NCI-H2081 (cell line): ENCODE data around the gene ARHGEF28.

Source experiments
- DNase-seq, 2 experiments: peaks; one replicate each; lab custom pipeline; 2025; lab: John Stamatoyannopoulos, UW

The ARHGEF28 gene

GRCh38 chr5:73856997-73857396, 231.0 kb downstream of the ARHGEF28 start:
- DNase-seq = no peak

DNA sequence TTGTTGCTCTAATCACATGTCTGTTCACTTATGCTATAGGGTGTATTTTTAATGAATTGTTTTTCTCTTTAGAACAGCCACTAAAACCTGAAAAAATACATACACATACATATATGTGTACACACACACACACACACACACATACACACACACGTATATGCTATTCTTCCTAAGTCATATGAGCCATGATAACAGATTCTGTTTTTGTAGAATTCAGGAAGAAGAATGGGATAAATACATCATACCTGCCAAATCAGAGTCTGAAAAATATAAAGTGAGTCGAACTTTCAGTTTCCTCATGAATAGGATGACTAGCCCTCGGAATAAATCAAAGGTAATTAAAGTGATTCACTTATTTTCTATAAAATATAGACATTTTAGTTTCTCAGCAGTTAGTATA, 231.4 kb downstream of the ARHGEF28 start:
- DNase-seq = no peak

DNA sequence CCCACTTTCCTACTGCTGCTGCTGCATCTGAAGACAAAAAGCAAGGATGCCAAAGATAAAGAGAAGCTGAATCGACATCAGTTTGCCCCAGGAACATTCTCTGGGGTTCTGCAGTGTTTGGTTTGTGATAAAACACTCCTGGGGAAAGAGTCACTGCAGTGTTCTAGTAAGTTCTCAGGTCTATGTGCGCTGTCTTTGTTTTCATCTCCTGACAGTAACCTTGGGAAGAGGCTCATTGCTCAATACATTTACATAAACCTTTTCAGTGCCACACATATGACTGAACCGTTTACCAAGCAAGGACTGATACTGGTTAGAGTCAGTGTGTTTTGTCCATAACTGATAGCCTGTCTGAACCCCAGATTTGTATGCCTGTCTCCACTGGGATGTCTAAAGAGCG, 232.1 kb downstream of the ARHGEF28 start:
- DNase-seq = no peak

DNA sequence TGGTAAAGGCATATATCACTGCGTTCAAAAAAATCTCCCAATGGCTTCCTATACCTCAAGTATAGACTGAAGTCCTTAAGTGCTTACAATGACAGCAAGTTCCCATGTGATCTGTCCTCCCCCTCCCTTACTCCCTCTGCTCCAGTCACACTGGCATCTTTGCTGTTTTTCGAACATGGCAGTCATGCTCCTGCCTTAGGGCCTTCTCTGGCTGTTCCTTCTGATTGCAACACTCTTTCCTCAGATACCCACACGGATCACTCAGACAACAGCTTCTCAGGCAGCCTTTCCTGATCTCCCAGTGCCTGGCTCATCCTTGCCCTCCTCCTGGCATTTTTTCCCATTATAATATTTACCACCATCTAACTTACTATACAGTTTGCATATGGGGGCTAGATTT, 232.8 kb downstream of the ARHGEF28 start:
- no peak for DNase-seq

- no peak for DNase-seq
Observed at GRCh38 chr5:73859696-73860095, 233.7 kb downstream of the ARHGEF28 start.

GRCh38 chr5:73861313-73861988, 235.5 kb downstream of the ARHGEF28 start:
- DNase-seq = no peak

- no peak for DNase-seq
Observed at GRCh38 chr5:73862796-73863195, 236.8 kb downstream of the ARHGEF28 start.

DNA sequence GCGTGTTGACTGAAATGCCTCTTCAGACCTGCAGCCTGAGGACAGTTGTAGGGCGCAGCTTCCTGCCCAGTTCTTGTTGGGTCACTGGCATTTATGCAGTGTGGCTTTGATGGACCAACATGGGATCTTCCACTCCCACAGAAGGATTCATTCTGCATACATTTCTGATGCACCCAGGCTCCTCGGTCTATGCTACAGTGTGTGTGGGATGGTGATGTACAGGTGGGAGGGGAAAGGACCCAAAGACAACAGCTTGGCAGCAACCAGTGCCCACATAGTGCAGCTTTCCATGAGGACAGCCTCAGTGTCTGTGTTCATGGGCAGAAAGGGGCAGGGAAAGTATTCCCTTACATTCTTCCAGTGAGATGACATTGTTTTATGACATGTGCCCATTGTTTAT, 237.9 kb downstream of the ARHGEF28 start:
- DNase-seq = no peak

- no peak for DNase-seq
Observed at GRCh38 chr5:73865315-73865714, 239.3 kb downstream of the ARHGEF28 start.

DNA sequence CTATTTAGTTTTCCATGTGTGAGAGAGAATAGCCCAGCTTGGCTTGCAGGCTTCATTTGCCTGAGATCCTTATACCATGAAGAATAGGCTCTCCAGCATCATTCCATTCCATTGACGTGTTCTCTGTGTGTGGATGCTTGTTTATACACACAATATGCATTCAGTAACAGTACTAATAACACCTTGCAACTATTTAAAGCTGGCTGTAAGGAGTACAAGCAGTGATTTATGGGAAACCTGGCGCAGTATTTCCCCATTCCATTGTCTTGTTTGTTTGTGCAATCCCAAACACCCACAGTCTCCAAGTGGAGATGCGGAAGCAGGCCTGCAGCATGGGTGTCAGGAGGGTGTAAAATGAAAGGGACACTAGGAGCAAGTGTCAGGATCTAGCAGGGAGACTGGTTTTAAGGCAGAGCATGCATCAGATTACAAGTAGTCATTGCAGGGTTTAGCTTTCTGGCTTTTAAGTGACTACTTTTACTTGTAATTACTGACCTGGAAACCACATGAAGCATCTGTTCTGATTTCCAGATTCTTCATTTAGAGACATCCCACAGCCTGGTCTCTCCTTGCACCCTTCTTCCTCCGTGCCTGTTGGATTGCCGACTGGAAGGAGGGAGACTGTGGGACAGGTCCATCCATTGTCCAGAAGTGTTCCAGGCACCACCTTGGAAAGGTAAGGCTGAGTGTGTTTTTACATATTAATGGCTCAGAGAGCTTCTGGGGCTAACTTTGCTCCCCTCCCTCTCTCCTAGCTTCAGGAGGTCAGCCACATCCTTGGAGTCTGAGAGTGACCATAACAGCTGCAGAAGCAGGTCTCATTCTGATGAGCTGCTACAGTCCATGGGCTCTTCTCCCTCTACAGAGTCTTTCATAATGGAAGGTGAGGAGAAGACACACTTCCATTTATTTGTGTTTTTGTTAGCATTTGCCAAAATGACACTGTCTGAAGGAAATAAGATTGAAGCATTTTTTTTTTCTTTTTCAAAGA, 241.6 kb downstream of the ARHGEF28 start:
- DNase-seq = peak; percentile 0 to 31

- no peak for DNase-seq
Observed at GRCh38 chr5:73883646-73884045, 257.6 kb downstream of the ARHGEF28 start.

DNA sequence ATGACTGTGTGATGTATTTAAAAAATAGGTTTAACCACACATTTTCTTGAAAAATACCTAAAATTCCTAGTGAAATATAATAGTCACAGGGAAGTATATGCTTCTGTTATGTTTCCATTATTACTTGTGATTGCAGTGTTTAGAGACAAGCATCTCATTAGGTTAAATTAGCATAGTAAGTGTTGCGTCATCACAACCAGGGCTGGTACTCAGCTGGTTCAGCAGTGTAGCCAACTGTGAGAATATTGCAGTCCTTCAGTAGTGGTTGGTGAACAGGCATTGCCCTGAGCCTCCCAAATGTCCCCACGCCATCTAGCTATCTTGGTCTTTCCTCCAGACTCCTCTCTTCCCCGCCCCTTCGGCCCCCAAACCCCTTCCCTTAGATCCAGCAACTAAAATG, 261.7 kb downstream of the ARHGEF28 start:
- DNase-seq = no peak

- no peak for DNase-seq
Observed at GRCh38 chr5:73890569-73890968, 264.6 kb downstream of the ARHGEF28 start.

DNA sequence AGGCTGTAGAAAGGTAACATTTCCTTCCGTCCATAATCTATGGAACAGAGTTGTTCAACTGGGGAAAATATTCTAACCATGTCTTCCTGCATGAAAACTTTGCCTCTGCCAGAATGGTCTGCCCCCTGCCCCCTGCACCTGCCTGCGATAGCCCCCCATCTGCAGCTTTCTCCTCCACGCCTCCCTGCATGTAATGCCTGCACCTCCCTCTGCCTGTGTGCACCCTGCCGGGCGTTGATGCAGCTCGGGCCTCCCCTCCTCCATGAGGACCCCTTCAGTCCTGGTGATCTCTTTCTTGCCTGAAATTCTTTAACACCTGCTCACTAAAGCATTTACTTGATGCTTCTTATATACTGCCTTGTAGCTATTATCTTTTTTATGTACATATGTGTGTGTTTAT, 266.2 kb downstream of the ARHGEF28 start:
- DNase-seq = no peak

GRCh38 chr5:73892806-73893205, 266.8 kb downstream of the ARHGEF28 start:
- no peak for DNase-seq

DNA sequence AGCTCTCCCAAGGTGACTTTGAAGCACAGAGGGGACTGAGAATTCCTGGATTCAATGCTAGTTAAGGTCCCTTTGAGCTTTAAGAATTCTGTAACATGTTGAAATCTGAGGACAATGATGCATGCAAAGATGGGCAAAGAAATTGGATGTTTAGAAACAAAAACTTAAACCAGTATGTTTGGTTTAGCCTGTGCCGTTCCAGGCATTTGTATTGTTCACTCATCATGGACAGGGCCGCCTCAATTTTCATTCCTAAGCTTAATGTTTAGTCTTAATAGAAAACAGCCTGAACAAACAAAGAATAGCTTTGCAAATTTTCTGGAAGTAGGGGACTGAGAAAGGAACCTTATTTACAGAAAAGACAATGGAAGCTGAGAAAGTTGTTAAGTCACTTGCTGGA, 267.8 kb downstream of the ARHGEF28 start:
- DNase-seq = no peak

GRCh38 chr5:73894860-73895259, 268.9 kb downstream of the ARHGEF28 start:
- no peak for DNase-seq

DNA sequence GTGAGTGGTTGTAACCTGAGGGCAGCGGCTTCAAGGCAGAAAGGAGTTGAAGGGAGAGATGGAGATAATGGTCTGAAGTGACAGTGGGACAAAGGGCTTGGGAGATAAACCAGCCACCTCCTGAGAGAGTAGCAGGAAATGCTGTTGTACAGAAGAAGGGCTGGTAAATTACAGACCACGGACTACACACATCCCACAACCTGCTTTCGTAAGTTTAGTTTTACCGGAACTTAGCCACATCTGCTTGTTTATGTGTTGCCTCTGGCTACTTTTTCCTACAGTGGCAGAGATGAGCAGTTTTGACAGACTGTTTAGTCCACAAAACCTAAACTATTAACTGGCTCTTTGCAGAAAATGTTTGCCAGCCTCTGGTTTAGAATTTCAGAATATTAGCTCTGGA, 269.5 kb downstream of the ARHGEF28 start:
- DNase-seq = no peak

- no peak for DNase-seq
Observed at GRCh38 chr5:73896097-73896496, 270.1 kb downstream of the ARHGEF28 start.

- DNase-seq = no peak
Observed at GRCh38 chr5:73896668-73897067, 270.7 kb downstream of the ARHGEF28 start.

DNA sequence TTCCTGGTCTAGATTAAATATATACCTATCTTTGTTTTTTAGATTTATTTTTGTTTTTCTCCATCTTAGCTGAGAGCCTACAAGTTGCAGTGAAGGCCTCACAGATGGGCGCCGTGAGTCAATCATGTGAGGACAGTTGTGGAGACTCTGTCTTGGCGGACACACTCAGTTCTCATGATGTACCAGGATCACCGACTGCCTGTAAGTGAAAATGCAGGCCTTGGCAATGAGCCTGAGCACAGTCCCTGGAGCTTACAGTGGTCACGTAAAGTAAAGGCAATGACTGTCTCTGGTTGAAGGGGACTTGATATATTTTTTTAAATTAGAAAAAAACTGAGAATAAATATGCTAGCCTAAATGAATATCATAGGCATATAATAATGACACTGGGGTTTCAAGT, 271.9 kb downstream of the ARHGEF28 start:
- DNase-seq = no peak

DNA sequence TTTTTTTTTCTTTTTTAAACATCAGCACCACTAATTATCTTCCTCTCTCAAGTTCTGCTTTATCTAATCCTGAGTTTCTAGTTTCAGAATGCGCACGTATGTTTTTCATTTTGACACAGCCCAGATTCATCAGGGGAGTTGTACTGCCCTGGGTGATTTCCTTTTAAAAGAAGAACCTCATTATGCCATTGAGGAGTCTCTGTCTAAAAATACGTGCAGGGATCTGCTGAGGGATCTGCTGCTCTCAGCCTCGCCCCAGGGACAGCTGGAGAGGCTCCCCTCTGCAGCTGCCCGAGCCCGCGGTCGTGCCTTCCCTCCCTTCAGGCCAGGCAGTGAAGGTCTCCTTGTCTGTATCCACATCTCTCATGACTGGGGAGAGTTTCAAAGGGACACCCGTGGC, 273.1 kb downstream of the ARHGEF28 start:
- DNase-seq = no peak

DNA sequence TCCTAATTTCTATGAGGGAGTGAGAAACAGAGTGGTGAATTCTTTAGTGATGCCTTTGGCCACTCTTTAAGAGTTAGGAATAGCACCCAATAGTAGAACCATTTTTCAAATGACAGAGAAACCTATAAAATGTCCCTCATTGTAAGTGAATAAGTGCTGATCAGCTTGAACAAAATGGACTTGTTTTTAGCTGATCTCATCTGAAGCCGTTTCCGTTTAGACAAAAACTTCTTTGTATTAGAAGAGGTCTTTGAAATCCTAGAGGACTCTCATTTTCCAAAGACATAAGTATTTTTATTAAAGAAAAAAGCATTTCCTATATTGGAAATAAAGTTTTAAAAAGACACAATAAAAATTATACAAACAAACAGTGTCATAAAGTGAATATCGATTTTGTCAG, 273.9 kb downstream of the ARHGEF28 start:
- DNase-seq = no peak
